HG03039 (cell line): Measurements from ENCODE around the gene EML4.
A peak's percentile ranks its signal among the peaks of the same experiment; 100 is the strongest.

ENCODE experiments used
- ATAC-seq: cut with Tn5 transposase; IDR thresholded peaks from one replicate; pipeline ENCODE4 v1.9.1; 2021; ENCODE audit warnings: mild to moderate bottlenecking, moderate library complexity; ENCODE audit not compliant: unreplicated experiment

Gene EML4

GRCh38 chr2:42137125-42137841 is 31.9 kb upstream of the EML4 start:
- no peak for ATAC-seq

GRCh38 chr2:42138163-42139015 is 30.8 kb upstream of the EML4 start:
- ATAC-seq = no peak

GRCh38 chr2:42139101-42139500 is 30.1 kb upstream of the EML4 start:
- ATAC-seq = no peak

GRCh38 chr2:42140496-42140895 is 28.7 kb upstream of the EML4 start:
- ATAC-seq = no peak

- ATAC-seq = no peak
These were observed 27.2 kb upstream of the EML4 start for GRCh38 chr2:42141687-42142546.

- no peak for ATAC-seq
These were observed 26.5 kb upstream of the EML4 start for GRCh38 chr2:42142547-42143184.

- no peak for ATAC-seq
These were observed 21.4 kb upstream of the EML4 start for GRCh38 chr2:42147641-42148274.

- no peak for ATAC-seq
These were observed 19.0 kb upstream of the EML4 start for GRCh38 chr2:42150159-42150558.

- no peak for ATAC-seq
These were observed 15.1 kb upstream of the EML4 start for GRCh38 chr2:42153944-42154581.

- no peak for ATAC-seq
These were observed 12.4 kb upstream of the EML4 start for GRCh38 chr2:42156721-42157120.

- no peak for ATAC-seq
These were observed 7.7 kb upstream of the EML4 start for GRCh38 chr2:42161444-42161843.

GRCh38 chr2:42163444-42164045 is 5.6 kb upstream of the EML4 start:
- ATAC-seq = no peak

GRCh38 chr2:42164046-42164445 is 5.1 kb upstream of the EML4 start:
- no peak for ATAC-seq

GRCh38 chr2:42164971-42165370 is 4.2 kb upstream of the EML4 start:
- no peak for ATAC-seq

GRCh38 chr2:42167458-42167857 is 1.7 kb upstream of the EML4 start:
- ATAC-seq = no peak

- no peak for ATAC-seq
These were observed 574 bp upstream of the EML4 start for GRCh38 chr2:42168459-42169099.

GRCh38 chr2:42169874-42170521 is 845 bp downstream of the EML4 start:
- ATAC-seq = peak; percentile 29

GRCh38 chr2:42170619-42171395 is 1.7 kb downstream of the EML4 start:
- no peak for ATAC-seq
